COLO668 (cell line): ENCODE data around the gene ARHGDIA.
A peak's percentile ranks its signal among the peaks of the same experiment; 100 is the strongest.

Experiments used
- DNase-seq: peaks from one replicate; lab custom pipeline; 2025; ENCODE audit not compliant: unreplicated experiment; lab: John Stamatoyannopoulos, UW

Gene ARHGDIA

DNA sequence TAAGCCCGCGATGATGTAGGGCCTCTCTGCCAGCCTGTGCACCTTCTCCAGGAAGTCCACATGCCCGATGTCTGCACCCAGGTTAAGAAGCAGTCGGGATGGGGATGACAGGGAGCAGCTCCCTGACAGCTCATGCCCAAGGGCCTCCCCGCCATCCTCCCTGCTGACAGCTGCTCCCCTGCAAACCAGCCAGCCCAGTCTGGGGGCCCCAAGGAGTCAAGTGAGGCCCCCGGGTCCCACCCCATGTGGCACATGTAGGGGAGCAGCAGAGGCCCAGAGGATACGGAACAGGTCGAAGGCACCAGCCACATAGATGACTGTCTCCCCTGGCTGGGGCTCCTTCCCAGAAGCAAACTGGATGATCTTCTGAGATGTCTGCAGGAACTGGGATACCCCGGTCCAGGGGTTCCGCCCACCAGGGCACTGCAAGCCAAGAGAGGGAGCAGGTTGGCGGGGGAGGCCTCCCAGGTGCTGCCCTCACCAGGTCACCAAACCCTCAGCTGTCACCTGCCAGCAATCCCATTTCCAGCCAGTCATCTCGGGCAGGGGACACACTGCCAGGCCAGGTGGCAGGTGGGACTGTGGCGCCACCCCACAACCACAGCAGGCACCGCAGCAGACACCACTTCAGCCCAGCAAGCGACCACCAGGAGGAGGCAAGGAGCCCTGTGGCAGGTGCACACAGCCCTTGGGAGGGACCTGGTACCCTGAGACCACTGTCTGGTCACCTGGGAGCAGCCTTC is 35.5 kb upstream of the ARHGDIA start:
- peak; percentile 30 for DNase-seq

GRCh38 chr17:81905993-81906392 is 34.9 kb upstream of the ARHGDIA start:
- no peak for DNase-seq

DNA sequence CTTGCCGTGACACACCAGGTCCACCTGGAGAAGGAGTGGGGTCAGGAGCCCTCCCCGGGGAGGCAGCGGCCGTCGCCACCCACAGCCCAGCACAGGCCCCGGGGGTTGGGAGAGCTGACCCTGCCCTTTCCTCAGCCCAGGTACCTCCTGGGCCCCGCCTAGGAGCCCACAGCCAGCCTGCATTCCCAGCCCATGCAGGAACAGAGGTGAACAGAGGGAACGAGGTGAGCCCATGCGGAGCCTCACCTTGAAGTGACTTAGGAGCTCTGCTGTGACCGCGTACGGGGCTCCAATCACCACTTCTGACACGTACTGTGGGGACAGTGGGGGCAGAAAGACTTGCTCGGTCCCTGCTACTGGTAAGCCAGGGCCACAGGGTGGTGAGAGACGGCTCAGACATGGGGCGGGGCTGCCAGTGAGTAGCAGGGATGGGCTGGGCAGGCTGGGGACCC is 34.3 kb upstream of the ARHGDIA start:
- DNase-seq, result no peak

DNA sequence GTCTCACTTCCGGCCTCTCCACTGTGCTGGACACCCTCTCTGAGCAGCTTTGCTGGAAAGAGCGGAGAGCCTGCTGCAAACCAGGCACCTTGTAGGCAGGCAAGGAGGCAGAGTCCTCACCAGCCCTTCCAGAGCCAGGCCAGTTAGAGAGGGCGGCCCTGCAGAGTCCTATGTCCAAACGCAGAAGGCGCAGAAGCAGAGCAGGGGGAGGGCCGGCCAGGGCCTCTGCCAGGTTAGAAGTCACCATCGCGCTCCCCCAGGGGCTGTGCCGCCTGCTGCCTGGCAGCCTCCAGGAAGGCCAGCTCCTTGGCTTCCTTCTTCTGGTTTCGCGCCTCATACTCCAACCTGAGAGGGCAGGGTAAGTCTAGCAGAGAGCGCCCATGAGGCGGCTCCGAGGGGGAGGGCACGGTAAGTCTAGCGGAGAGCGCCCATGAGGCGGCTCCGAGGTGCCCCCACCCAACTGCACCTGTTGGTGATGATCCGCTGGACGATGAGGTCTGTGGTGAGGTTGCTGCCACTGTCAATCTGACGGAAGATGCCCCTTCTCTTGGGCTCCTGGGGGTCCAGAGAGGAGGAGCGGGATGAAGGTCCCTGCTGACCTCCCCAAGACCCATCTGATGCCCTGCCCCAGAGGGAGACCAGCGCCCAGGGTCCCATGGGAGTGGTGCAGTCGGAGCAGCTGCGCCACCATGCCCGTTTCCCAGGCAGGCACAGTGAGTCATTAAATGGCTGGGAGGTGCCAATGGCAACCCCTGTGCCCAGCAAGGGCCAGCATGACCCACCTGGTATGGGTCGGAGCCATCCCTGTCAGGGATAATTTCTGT is 33.7 kb upstream of the ARHGDIA start:
- DNase-seq, result no peak

- no peak for DNase-seq
These were observed 32.9 kb upstream of the ARHGDIA start for GRCh38 chr17:81903896-81904599.

DNA sequence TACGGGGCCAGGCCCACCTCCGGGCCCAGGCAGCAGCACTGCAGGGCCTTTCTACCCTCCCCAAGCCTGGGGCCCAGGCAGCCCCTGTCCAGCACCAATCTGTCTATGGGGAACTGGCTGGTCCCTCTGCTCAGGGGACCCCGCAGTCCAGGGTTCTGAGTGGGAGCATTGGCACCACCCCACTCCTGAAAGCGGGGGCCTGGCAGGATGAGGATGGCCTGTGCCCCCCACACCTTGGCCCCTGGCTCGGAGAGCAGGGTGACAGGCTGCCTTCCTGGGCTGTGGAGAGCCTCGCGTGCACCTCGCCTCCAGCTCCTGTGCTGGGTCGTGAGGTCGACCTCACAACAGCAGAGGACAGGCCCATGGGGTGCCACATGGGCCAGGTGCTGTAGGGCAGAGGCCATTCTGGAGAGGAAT is 32.3 kb upstream of the ARHGDIA start:
- DNase-seq, result no peak

GRCh38 chr17:81902653-81903414 is 31.7 kb upstream of the ARHGDIA start:
- DNase-seq, result no peak

GRCh38 chr17:81902023-81902652 is 31.0 kb upstream of the ARHGDIA start, which contains the start of gene NPB:
TSS of gene NPB (plus strand) at chr17:81902238. CDS start at chr17:81902278, 40 bp downstream.
- peak; percentile 33 for DNase-seq

DNA sequence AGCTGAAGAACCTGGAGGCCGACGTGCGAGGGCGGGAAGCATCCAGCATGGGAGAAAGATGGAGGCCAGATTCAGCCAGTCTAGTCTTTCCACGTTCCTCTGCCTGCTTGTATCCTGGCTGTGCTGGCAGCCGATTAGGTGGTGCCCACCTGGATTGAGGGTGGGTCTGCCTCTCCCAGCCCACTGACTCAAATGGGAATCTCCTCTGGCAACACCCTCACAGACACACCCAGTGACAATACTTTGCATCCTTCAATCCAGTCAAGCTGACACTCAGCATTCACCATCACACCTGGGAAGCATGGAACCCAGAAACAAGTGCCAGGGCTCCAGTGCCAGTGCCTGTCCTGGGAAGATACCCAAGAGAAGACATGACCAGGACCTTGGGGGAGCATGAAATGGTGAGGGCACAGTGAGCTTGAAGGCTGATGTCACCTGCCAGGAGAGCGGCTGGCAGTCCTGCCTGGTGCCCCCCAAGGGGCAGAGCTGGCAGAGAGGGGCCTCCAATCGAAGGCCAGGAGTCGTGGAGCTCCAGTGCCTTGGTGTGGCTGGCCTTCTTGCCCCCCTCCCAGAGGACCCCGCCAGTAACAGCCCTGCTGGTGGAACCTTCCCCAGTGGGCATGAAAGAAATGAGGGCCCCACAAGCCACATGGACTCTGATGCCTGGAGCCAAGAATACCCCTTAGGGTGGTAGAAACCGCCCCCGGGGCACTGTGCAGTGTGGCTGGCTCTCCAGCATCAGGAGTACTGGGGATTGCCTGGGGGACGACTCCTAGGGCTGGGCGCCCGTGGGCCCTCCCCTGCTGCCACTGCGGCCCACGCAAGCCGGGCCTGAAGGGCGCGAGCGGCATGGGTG is 30.3 kb upstream of the ARHGDIA start:
- no peak for DNase-seq

DNA sequence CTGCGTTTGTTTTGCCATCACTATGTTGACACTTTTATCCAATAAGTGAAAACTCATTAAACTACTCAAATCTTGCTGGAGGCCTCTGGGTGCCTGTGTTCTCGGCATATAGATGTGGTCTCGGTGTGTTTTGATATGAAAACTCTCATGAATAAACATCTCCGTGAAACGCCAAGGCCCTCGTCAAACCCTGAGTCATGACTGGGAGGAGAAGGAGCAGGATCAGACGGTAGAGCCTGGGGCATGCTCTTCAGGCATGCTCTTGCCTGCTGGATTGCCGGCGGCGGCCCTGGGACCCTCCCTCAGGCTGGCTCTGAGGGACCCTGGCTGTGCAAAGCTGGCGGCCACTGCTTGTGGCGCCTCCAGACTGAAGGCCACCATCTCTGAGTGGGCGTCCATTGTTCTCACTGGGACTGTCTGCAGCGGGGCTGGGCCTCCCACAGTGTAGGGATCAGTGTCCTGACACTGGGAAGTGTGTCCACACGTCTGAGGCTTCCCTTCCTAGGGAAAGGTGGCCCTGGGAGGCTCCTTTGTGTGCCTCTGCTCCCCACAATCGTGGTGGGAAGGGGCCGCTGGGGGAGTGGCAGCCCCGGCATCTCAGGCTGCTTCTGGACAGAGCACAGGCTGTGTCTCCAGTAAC is 29.2 kb upstream of the ARHGDIA start:
- no peak for DNase-seq

DNA sequence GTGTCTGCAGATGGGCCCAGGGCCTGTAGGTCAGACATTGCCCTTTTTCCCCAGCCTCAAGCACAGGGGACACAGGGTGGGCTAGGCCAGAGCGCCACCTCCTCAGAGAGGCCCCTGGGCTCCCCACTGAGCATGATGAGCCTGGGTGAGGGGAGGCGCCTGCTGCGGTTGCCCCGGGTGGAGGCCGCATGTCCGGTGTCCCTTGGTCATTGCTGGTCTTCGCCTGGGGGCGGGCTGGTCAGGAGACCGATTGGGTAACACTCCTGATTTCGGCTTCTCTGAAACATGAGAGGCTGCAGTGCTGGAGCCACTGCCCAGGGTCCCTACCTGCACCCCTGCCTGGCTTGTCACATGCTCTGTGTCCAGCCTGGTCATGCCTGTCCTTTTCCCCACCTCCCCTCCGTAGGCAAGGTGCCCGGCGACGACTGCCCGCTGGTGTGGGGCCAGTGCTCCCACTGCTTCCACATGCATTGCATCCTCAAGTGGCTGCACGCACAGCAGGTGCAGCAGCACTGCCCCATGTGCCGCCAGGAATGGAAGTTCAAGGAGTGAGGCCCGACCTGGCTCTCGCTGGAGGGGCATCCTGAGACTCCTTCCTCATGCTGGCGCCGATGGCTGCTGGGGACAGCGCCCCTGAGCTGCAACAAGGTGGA is 28.5 kb upstream of the ARHGDIA start:
- no peak for DNase-seq

DNA sequence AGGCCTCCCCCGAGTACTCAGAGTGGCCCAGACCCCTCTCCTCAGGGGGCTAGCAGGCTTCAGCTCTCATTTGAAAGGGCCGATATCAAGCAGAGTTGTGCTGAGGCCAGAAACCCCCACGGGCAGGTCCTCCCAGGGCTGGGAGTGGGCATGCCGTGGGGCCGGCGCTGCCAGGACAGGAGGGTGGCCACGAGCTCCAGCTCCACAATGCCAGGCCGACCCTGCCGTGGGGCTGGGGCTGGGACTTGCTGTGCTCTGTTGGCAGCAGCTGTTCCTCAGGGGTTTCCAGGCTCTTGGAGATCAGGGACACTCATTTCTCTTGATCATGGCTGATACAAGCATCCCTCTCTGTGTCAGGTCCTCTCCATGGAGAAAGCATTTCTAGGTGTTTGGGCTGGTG is 27.7 kb upstream of the ARHGDIA start:
- DNase-seq, result no peak

GRCh38 chr17:81898029-81898866 is 27.1 kb upstream of the ARHGDIA start:
- no peak for DNase-seq

GRCh38 chr17:81895400-81895799 is 24.3 kb upstream of the ARHGDIA start:
- DNase-seq, result no peak

DNA sequence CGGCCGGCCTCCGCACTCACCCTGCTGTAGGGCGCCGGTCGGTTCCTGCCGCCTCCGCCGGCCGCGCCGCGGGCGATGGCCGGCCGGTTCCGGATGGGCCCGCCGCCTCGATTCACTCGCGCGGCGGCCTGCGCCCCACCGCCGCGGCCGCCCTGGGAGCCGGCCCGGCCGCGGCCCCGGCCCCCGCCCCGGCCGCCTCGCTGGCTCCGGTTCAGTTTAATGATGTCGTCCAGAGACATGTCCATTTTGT is 20.1 kb upstream of the ARHGDIA start:
- DNase-seq, result no peak

- DNase-seq, result peak; percentile 31
These were observed 19.5 kb upstream of the ARHGDIA start for GRCh38 chr17:81890447-81891302.

DNA sequence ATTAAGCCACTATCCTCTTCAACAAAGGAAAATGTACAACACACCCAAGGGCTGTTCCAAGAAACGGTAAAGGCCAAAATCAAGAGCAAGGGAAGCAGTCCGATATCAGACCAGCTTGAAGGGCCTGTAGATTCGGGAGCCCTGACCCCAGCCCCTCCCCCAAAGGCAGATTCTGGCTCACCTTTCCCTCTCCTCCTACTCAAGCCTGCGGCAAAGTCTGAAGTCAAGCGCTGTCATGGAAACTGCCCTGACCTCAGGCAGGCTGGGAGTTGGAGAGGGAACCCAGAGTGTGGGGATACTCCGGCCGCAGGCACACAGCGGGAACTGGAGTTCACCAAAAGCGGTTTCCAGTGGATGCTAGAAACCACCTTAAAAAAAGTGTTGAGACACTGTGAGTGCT is 18.5 kb upstream of the ARHGDIA start:
- DNase-seq, result no peak
